Ectodermal cell (in vitro differentiated cells): ENCODE data around the gene MRPL49.

Experiments
- H3K27ac ChIP-seq: 2 replicates; pipeline ENCODE4 v1.7.0; 2013; ENCODE audit warnings: mild to moderate bottlenecking, low read depth, low read length; ENCODE audit not compliant: insufficient read depth, poor library complexity, severe bottlenecking
- H3K27me3 ChIP-seq: 2 replicates; pipeline ENCODE4 v1.7.0; 2013; ENCODE audit warnings: mild to moderate bottlenecking, low read length; ENCODE audit not compliant: insufficient read depth, control insufficient read depth, poor library complexity, severe bottlenecking
- H3K36me3 ChIP-seq: one replicate; pipeline ENCODE4 v1.7.0; 2013; ENCODE audit warnings: low read length; ENCODE audit not compliant: control insufficient read depth, insufficient read depth
- H3K4me1 ChIP-seq: one replicate; pipeline ENCODE4 v1.7.0; 2013; ENCODE audit warnings: low read length; ENCODE audit not compliant: control insufficient read depth, insufficient read depth
- H3K4me3 ChIP-seq: 2 replicates; pipeline ENCODE4 v1.7.0; 2013; ENCODE audit warnings: low read depth, low read length, control low read depth; ENCODE audit not compliant: insufficient read depth
- H3K9me3 ChIP-seq: 2 replicates; pipeline ENCODE4 v1.7.0; 2013; ENCODE audit warnings: mild to moderate bottlenecking, low read length, moderate library complexity; ENCODE audit not compliant: control insufficient read depth
- WGBS, 2 experiments: methylation state at CpG; one replicate each; pipeline ENCODE4 v1.1.7; 2013; ENCODE audit warnings: missing lambda C conversion rate in 2 of 2; 5-methylcytosine and 5-hydroxymethylcytosine counted together

MRPL49 gene

GRCh38 chr11:65128182-65129145 lies 6.3 kb downstream of the MRPL49 start:
- no peak overlapping the region for H3K27ac ChIP-seq
- H3K36me3 ChIP-seq: peaks cover 20% of the 10 kb centered on the region
- 93 to 94% methylated on average over 15 of the region's 15 CpGs for WGBS, 2 experiments
- no peak overlapping the region for H3K4me3 ChIP-seq
- no peaks in the 10 kb centered on the region for H3K27me3 ChIP-seq
- no peaks in the 10 kb centered on the region for H3K9me3 ChIP-seq
- peaks cover 6% of the 10 kb centered on the region for H3K4me1 ChIP-seq

GRCh38 chr11:65129649-65130441 lies 7.7 kb downstream of the MRPL49 start:
- Histone ChIP-seq H3K9me3 (no peaks in the 10 kb centered on the region), H3K4me3 (no peak overlapping the region), H3K27ac (no peak overlapping the region), H3K27me3 (no peaks in the 10 kb centered on the region), H3K36me3 (peaks cover 20% of the 10 kb centered on the region), H3K4me1 (peaks cover 9% of the 10 kb centered on the region)
- WGBS, 2 experiments: 93 to 94% methylated on average over 13 of the region's 13 CpGs

DNA sequence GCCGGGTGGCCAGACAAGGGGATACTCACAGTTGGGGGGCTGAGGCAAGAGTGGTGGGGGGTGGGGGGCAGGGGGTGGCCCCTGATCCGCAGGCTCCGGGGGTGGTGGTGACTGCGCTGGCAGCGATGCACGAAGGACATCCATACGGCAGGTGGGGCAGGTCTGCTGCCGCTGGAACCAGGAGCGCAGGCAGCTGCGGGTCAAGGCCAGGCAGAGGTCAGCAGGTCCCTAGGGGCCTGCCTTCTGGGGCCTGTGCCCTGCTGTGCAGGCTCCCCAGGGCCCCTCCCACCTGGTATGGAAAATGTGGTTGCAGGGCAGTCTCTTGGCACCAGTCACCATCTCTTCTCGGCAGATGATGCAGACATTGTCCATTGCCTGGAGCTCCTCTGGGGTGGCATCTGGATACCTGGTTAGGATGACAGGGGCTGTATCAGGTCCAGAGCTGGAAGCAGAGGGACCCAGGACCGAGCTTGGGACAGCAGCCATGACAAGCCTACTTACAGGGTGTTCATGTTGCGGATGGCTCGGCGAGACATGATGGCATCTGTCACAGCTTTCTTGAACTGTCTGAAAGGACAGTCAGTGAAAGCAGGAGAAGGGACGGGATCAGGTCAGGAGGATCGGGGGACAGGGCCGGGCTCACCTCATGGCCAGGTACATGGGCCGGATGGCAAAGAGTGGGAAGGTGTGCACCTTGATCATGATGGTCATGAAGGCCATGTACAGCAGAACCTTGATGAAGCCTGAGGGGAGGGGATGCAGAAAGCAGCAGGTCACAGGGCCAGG lies 8.7 kb downstream of the MRPL49 start:
- Histone ChIP-seq H3K4me1 (peaks cover 11% of the 10 kb centered on the region), H3K4me3 (no peak overlapping the region), H3K9me3 (no peaks in the 10 kb centered on the region), H3K27ac (no peak overlapping the region), H3K36me3 (peaks cover 17% of the 10 kb centered on the region), H3K27me3 (no peaks in the 10 kb centered on the region)
- 92 to 94% methylated on average over 19 of the region's 19 CpGs for WGBS, 2 experiments

DNA sequence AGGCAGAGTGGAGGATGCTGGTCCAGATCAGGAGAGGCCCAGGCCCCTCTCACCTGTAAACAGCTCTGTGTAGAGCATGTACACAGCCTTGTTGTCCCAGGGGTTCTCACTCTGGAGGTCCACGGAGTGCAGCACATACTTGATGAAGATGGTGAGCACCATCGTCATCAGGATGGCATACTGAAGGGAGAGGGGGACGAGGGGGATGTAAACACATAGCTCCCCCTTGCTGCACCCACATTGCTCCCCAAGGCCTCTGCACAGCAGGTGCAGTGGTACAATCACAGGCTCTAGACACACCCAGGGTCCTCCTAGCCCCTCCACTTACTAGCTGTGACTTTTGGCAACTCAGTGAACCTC lies 9.3 kb downstream of the MRPL49 start:
- Histone ChIP-seq H3K4me1 (peaks cover 11% of the 10 kb centered on the region), H3K27ac (no peak overlapping the region), H3K9me3 (no peaks in the 10 kb centered on the region), H3K27me3 (no peaks in the 10 kb centered on the region), H3K4me3 (no peak overlapping the region), H3K36me3 (peaks cover 12% of the 10 kb centered on the region)
- WGBS, 2 experiments: 87 to 89% methylated on average over 3 of the region's 3 CpGs

- Histone ChIP-seq H3K36me3 (peaks cover 7% of the 10 kb centered on the region), H3K4me3 (no peak overlapping the region), H3K9me3 (no peaks in the 10 kb centered on the region), H3K27ac (no peak overlapping the region), H3K27me3 (no peaks in the 10 kb centered on the region), H3K4me1 (peaks cover 11% of the 10 kb centered on the region)
- WGBS, 2 experiments: 92 to 96% methylated on average over 6 of the region's 6 CpGs
Observed at GRCh38 chr11:65131895-65132237, 9.7 kb downstream of the MRPL49 start.

DNA sequence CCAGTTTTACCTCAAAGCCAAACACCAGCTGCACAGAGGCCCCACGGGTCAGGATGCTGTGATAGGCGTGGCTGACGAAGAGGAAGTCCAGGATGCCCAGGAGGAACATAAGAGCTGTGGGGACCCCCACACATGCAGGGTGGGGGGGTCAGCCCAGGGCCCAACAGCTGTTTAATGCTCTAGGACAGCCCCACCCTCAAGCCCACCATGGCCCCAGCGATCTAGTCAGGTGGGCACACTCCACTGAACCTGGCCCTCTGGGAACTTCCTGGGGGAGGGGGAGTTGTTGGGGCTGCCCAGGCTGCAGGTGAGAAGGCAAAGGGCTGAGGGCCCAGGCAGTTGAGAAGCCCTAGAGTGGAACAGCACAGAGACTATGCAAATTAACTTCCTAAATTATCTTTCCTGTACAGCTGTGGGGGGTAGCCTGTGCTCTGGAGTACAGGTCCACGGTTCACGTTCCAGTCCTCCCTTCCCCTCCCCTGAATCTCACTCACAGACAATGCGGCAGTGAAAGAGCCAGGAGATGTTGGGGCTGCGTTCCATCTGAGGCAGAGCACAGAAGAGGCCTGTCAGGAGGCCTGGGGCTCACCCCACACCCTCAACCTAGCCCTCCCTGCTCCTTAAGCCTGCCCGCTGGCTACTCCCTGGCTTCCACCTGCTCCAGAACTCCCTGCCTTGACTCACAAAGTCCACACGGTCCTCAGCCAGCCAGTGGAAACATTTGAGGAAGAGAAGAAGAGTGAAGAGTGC lies 10.3 kb downstream of the MRPL49 start:
- Histone ChIP-seq H3K9me3 (no peaks in the 10 kb centered on the region), H3K4me3 (no peak overlapping the region), H3K27ac (no peak overlapping the region), H3K27me3 (no peaks in the 10 kb centered on the region), H3K4me1 (peaks cover 11% of the 10 kb centered on the region), H3K36me3 (peaks cover 4% of the 10 kb centered on the region)
- WGBS, 2 experiments: 94 to 95% methylated on average over 10 of the region's 10 CpGs

DNA sequence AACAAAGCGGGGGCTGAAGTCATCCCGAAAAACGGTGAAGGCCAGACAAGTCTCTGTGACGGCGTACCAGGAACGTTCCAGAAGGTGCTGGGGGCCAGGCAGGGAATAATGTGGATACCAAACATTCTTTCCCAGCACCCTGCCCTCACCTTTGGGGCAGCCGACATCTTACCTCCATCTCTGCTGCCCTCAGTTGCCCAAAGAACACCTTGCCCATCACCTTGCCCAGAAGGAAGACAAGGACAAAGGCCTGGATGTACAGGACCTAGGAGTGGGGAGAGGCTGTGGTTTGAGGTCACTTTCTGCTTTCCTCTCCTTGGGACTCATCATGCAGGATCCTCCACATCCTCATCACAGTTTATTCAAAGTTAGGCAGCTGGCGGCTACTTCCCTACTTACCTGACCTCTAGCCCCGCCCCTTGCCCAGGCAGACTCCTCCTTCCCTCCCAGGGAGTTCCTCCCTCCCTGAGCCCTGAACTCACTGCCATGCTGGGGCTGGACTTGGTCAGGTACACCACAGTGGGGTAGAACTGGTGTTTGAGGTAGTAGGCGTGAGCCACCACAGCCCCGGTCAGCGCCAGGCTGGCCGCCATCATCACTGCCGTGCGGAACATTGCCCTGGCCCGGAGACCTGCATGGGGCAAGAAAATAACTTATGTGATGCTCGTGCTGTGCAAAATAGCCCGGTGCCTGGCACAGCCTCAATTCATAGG lies 11.0 kb downstream of the MRPL49 start:
- Histone ChIP-seq H3K4me1 (peaks cover 11% of the 10 kb centered on the region), H3K9me3 (no peaks in the 10 kb centered on the region), H3K36me3 (peaks cover 4% of the 10 kb centered on the region), H3K27ac (no peak overlapping the region), H3K27me3 (no peaks in the 10 kb centered on the region), H3K4me3 (peak overlapping the region; percentile 83)
- WGBS, 2 experiments: 49 to 56% methylated on average over 18 of the region's 18 CpGs

- H3K27ac ChIP-seq: peak overlapping the region; percentile 11
- WGBS, 2 experiments: 3 to 5% methylated on average over 20 of the region's 20 CpGs
- H3K4me1 ChIP-seq: peaks cover 11% of the 10 kb centered on the region
- H3K4me3 ChIP-seq: peak overlapping the region; percentile 83
- peaks cover 4% of the 10 kb centered on the region for H3K36me3 ChIP-seq
- H3K9me3 ChIP-seq: no peaks in the 10 kb centered on the region
- H3K27me3 ChIP-seq: no peaks in the 10 kb centered on the region
Observed at GRCh38 chr11:65133724-65134123, 11.6 kb downstream of the MRPL49 start.
